Activated T-cell treated with anti-CD3 and anti-CD28 coated beads, Interleukin-2, amount 50 U/mL, for 4 hours (primary cell): Measurements from ENCODE around the gene UBE2C. TPM values are rescaled to one million over a fixed set of nuclear protein-coding genes. Genes with fewer than 3 reads are reported as not detected.
"Not testable (repeated sequence)": the region's sequence is repeated elsewhere in the genome, so short reads cannot be mapped to it uniquely, and the experiment has no call there.

Experiments
- ATAC-seq, 2 donors: fragments of 200-7000 bp; cut with Tn5 transposase; one replicate each; pipeline ENCODE4 v1.10.0; 2021
- DNase-seq: peaks from one replicate; pipeline ENCODE4 v3.0.0-alpha.2; 2020
- H3K27me3 Mint-ChIP-seq: one replicate; pipeline ENCODE4 v1.8.0; 2021; ENCODE audit warnings: low read depth, mixed read lengths
- H3K36me3 Mint-ChIP-seq: one replicate; pipeline ENCODE4 v1.8.0; 2022; ENCODE audit warnings: mixed read lengths; ENCODE audit not compliant: insufficient read depth
- H3K4me1 Mint-ChIP-seq: one replicate; pipeline ENCODE4 v1.8.0; 2021; ENCODE audit warnings: low read depth, mixed read lengths
- H3K4me3 Mint-ChIP-seq: one replicate; pipeline ENCODE4 v1.8.0; 2021; ENCODE audit warnings: mild to moderate bottlenecking, moderate library complexity, mixed read lengths
- H3K9me3 Mint-ChIP-seq: one replicate; pipeline ENCODE4 v1.8.0; 2021; ENCODE audit warnings: mixed read lengths
- total RNA-seq, 3 donors: library from RNA; stranded (reverse); gene quantifications; one replicate each; pipeline ENCODE4 v1.2.1, GENCODE V29; 2021

The UBE2C gene
- total RNA-seq = 10 to 100 TPM; 10.5 to 19.4 (median 18.4) TPM

DNA sequence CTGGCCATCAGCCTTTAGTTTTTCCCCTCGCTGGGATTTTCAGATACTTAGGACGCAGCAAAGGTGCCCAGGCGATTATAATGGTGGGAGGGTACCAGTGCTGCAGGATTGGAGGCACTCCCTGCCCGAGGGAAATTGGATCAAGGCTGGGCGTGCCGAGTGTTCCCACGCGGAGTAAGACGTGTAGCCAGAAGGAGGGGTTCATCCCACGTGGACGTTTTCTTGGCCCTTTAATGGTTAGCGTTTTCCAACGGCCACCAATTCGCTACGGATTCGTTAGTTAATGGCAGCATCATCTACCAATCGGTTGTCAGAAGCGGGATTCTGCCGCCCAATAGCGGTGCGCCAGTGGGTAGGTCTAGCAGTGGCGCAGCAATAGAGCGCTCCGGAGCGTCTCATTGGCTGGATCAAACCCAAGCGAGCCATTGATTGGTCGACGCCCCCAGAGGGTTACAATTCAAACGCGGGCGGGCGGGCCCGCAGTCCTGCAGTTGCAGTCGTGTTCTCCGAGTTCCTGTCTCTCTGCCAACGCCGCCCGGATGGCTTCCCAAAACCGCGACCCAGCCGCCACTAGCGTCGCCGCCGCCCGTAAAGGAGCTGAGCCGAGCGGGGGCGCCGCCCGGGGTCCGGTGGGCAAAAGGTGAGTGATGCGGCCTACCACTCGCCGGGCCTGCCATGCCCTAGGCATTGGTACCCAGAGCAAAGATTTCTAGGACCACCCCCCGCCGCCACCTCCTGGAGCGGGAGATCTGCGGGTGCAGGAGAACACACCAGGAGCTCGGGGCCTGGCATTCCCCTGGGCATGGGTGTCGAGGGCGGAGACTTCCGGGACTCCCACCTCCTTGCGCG is at the start of gene UBE2C:
TSS of gene UBE2C (plus strand) at position 488 of the 849 bp plus-strand sequence. CDS start at position 540, 52 bp downstream.
- Mint-ChIP-seq H3K9me3 (no peaks in the 10 kb centered on the region), H3K4me3 (peak within 1 kb of the TSS; percentile 82), H3K27me3 (no peaks in the 10 kb centered on the region), H3K36me3 (peaks cover 25% of the 10 kb centered on the region), H3K4me1 (peaks cover 16% of the 10 kb centered on the region)
- ATAC-seq (peak; percentile 100), DNase-seq (peak; percentile 86)

DNA sequence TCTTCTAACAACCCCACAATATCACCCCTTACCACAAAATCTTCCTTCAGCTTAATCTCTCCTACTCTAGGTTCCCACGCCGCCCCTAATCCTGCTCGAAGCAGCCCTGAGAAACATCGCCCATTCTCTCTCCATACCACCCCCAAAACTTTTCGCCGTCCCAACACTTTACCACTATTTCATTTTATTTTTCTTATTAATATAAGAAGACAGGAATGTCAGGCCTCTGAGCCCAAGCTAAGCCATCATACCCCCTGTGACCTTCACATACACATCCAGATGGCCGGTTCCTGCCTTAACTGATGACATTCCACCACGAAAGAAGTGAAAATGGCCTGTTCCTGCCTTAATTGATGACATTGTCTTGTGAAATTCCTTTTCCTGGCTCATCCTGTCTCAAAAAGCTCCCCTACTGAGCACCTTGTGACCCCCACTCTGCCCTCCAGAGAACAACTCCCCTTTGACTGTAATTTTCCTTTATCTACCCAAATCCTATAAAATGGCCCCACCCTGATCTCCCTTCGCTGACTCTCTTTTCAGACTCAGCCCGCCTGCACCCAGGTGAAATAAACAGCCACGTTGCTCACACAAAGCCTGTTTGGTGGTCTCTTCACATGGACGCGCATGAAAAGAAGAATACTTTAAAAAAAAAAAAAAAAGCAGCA is 47.7 kb upstream of the UBE2C start:
- H3K4me3 Mint-ChIP-seq, H3K4me1 Mint-ChIP-seq, H3K27me3 Mint-ChIP-seq, DNase-seq, ATAC-seq, H3K9me3 Mint-ChIP-seq, H3K36me3 Mint-ChIP-seq: not testable (repeated sequence)

DNA sequence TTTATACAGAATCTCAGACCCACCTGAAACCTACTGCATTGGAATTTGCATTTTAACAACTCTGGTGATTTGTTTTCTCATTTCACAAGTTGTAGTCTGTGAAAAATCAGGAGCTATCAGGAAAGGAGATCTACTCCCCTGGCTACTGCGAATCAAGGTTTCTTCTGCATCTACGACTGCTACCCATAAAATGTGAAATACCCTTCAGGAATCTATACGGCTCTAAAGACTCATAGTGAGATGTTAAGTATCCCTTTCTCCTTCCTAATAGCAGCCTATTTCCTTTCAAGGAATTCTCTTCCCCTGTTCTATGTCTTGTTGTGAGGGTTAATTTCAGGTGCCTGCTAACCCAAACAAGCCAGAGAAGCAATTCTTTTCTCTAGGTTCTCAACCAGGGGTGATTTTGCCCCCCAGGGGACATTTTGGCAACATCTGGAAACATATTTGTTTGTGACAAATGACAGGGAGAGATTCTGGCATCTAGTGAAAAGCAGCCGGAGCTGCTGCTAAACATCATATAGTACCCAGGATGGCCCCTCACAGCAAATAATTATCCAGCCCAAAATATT is 47.1 kb upstream of the UBE2C start:
- no peaks in the 10 kb centered on the region for H3K36me3 Mint-ChIP-seq
- H3K9me3 Mint-ChIP-seq = no peaks in the 10 kb centered on the region
- peaks cover 7% of the 10 kb centered on the region for H3K27me3 Mint-ChIP-seq
- no peak overlapping the region for H3K4me3 Mint-ChIP-seq
- ATAC-seq (no peak), DNase-seq (no peak)
- H3K4me1 Mint-ChIP-seq = no peaks in the 10 kb centered on the region

DNA sequence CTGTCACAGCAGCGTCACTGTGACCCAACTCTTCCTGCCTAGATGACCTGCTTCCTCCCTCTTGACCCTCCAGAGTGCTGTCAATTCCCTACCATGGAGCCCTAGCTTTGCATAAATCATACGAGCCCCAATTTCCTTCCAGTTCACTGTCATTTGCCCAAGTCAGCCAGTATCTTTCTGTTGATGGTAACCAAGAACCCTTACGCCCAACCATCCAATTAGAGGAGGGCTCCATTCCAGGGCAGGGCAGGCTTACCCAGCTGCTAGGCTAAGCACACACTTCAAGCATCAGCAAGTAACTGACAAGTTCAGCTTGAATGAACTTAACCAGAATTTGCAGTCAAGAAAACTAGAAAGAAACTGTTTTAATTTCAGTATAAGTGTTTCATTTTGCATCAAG is 46.5 kb upstream of the UBE2C start:
- DNase-seq = no peak
- Mint-ChIP-seq H3K9me3 (no peaks in the 10 kb centered on the region), H3K4me1 (peaks cover 2% of the 10 kb centered on the region), H3K36me3 (no peaks in the 10 kb centered on the region), H3K27me3 (peaks cover 2% of the 10 kb centered on the region), H3K4me3 (no peak overlapping the region)
- ATAC-seq = no peak

DNA sequence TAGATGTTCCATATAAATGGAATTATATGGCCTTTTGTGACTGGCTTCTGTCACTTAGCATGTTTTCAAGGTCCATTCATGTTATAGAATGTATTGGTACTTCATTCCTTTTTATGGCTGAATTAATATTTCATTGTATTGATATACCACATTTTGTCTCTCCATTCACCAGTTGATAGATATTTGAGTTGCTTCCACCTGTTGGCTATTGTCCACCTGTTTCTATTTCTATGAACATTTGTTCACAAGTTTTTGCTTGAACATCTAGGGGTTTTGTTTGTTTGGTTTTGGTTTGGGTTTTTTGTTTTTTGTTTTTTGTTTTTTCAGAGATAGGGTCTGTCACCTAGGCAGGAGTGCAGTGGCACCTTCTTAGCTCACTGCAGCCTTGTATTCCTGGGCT is 44.0 kb upstream of the UBE2C start:
- Mint-ChIP-seq H3K27me3 (peaks cover 2% of the 10 kb centered on the region), H3K4me1 (peaks cover 4% of the 10 kb centered on the region), H3K9me3 (no peaks in the 10 kb centered on the region), H3K36me3 (no peaks in the 10 kb centered on the region), H3K4me3 (no peak overlapping the region)
- DNase-seq (no peak), ATAC-seq (no peak)

DNA sequence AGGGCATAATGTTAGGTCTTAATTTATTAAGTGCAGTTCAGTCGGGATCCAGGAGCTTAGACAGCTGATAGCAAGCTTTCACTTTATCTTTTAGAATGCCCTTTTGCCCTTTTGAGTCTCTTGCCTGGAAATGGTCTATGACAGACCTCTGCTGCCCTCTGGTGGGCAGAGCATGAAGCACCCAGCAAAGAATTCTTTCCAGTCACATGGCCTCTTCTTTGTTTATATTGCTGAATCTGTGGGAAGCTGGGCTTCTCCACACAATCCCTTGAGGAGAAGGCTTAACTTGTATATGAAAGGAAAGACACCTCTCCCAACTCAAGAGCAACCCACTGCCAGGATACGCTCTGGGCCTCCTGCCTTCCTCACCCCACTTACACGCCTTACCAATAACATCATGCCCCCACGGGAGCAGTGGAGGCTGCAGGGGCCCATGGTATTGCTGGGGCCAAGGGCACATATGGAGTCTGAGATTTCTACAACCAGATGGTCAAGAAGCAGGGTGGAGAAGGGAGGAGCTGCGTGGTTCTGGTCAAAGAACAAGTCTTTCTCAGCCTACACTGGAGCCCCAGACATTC is 41.2 kb upstream of the UBE2C start:
- H3K36me3 Mint-ChIP-seq = no peaks in the 10 kb centered on the region
- H3K9me3 Mint-ChIP-seq = no peaks in the 10 kb centered on the region
- ATAC-seq (peak; percentile 59 to 74), DNase-seq (peak; percentile 77)
- peaks cover 4% of the 10 kb centered on the region for H3K4me1 Mint-ChIP-seq
- H3K4me3 Mint-ChIP-seq = no peak overlapping the region
- H3K27me3 Mint-ChIP-seq = peaks cover 12% of the 10 kb centered on the region

DNA sequence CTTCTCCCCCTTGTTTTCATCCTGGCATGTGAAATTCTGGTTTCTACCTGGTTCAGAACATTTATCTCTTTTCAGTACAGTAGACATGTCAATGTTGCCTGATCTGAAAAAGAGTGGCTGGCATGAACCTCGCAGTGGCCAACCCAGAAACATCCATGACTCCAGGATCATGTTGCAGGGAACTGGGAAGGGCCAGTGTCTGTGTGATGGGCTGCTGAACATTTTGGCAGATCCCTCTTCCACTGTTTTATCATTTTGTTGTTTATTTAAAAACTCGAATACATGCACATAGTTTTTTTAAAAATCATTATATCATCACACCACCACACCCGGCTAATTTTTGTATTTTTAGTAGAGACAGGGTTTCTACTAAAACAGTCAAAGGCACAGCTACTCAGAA is 39.8 kb upstream of the UBE2C start:
- DNase-seq = no peak
- Mint-ChIP-seq H3K4me1 (peaks cover 4% of the 10 kb centered on the region), H3K36me3 (no peaks in the 10 kb centered on the region), H3K27me3 (peaks cover 12% of the 10 kb centered on the region), H3K9me3 (no peaks in the 10 kb centered on the region), H3K4me3 (no peak overlapping the region)
- no peak for ATAC-seq

DNA sequence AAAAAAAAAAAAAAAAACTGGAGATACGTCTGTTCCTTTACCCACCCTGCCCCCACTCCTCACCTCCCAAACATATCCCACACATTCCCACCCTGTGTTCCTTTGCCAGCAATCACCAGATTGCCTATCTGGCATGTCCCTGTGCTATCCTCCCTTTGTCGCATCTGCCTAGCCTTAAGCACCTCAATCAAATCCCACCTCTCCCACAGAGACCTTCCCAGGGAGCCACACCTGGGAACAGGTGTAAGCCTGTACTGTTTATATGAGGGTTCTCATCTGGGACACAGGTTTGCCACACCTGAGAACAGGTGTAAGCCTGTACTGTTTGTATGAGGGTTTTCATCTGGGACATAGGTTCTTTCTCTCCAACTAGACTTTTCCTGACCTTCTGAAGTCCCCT is 37.5 kb upstream of the UBE2C start:
- no peaks in the 10 kb centered on the region for H3K36me3 Mint-ChIP-seq
- DNase-seq = no peak
- no peaks in the 10 kb centered on the region for H3K9me3 Mint-ChIP-seq
- no peak overlapping the region for H3K4me3 Mint-ChIP-seq
- no peak for ATAC-seq
- peaks cover 4% of the 10 kb centered on the region for H3K4me1 Mint-ChIP-seq
- peaks cover 12% of the 10 kb centered on the region for H3K27me3 Mint-ChIP-seq

DNA sequence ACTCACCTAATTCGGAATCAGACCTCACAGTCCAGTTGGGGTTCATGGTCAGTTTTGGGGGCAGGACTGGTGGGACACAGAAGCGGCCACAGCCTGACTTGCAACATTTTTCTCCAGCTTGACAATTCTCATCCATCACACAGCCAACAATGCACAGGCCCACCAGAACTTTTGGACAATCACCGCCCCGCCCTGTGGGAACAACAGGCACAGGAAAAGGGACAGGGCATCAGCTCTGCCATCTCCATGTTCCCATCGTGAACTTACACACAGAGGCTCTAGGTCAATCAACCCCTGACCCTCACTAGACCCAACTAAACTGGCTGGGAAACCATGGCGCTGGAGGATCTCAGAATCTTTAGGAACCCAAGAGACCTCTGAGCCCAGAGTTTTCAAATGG is 37.0 kb upstream of the UBE2C start:
- Mint-ChIP-seq H3K4me1 (peaks cover 4% of the 10 kb centered on the region), H3K36me3 (no peaks in the 10 kb centered on the region), H3K9me3 (no peaks in the 10 kb centered on the region), H3K27me3 (peaks cover 12% of the 10 kb centered on the region), H3K4me3 (no peak overlapping the region)
- no peak for DNase-seq
- no peak for ATAC-seq

DNA sequence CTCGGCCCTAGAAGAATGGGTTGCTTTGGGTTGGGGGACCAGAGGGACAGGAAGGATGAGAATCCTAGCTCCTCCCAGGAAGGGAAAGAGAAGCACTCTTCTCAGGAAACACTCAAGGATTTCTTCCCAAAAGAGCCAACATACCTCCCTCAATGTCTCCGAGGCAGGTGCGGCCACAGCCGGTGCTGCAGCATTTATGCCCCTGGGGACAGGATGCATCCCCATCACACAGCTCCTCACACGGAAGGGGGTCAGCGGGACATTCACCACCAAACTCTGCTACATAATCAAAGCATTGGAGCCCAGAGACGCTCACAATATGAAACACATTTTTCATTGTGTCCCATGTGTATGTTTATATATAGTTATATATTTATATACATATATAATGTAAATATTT is 35.5 kb upstream of the UBE2C start:
- Mint-ChIP-seq H3K27me3 (peaks cover 12% of the 10 kb centered on the region), H3K36me3 (no peaks in the 10 kb centered on the region), H3K9me3 (no peaks in the 10 kb centered on the region), H3K4me3 (no peak overlapping the region), H3K4me1 (no peaks in the 10 kb centered on the region)
- ATAC-seq = no peak
- no peak for DNase-seq

DNA sequence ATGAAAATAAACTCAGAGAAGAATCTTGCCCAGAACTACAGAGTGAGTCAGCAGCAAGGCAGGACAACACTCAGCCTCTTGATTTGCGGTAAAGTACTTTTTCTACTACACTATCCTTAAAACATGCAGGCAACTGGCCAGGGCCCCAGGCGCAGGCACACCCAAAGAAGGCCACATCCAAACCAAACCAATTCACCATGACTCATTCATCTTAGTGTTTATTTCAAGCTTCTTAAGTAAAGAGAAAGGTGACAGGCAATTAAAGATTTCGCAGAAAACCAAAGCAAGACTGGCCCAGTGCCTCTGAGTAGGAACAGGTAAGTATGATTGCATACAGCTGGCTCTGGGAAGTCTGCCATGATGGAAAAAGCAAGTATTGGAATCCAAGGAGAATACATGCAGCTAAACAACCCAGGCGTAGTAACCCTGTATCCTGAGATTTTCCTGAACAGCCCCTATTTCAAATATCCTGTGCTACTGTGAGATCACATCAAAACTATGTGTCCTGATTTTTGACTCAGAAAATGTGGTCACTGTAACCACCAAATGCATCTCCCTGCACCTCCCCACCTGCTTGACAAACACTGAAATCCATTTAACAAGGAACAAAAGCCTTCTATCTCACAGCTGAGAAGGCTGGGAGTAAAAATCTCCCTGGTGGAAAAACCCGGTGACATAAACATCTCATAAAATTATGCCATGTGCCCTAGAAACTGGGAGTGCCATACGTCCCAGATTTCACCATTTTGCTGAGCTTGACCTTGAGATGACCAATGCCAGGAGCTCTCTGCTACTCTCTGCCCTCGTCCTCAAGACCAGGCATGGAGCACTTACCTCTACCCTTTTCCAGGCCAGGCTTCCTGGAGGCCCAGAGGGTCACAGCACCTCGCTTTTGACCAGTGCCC is 33.2 kb upstream of the UBE2C start:
- DNase-seq = no peak
- ATAC-seq = peak in 1 of 2 donors; percentile 35
- Mint-ChIP-seq H3K9me3 (no peaks in the 10 kb centered on the region), H3K36me3 (no peaks in the 10 kb centered on the region), H3K4me1 (peaks cover 7% of the 10 kb centered on the region), H3K4me3 (no peak overlapping the region), H3K27me3 (peaks cover 7% of the 10 kb centered on the region)

DNA sequence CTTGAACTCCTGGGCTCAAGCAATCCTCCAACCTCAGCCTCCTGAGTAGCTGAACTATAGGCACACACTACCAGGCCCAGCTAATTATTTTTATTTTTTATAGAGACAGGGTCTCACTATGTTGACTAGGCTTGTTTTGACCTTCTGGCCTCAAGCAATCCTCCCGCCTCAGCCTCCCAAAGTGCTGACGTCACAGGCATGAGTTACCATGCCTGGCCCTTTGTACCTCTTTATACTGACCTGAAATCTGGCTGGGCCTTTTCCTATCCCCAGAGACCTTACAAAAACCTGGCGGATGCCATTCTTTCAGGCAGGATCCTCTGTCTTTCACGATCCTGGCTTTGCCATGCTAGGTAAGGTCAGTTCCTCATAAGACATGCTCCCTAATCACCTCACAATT is 32.3 kb upstream of the UBE2C start:
- Mint-ChIP-seq H3K4me1 (peaks cover 7% of the 10 kb centered on the region), H3K4me3 (no peak overlapping the region), H3K9me3 (no peaks in the 10 kb centered on the region), H3K36me3 (no peaks in the 10 kb centered on the region), H3K27me3 (peaks cover 4% of the 10 kb centered on the region)
- DNase-seq (no peak), ATAC-seq (no peak)

DNA sequence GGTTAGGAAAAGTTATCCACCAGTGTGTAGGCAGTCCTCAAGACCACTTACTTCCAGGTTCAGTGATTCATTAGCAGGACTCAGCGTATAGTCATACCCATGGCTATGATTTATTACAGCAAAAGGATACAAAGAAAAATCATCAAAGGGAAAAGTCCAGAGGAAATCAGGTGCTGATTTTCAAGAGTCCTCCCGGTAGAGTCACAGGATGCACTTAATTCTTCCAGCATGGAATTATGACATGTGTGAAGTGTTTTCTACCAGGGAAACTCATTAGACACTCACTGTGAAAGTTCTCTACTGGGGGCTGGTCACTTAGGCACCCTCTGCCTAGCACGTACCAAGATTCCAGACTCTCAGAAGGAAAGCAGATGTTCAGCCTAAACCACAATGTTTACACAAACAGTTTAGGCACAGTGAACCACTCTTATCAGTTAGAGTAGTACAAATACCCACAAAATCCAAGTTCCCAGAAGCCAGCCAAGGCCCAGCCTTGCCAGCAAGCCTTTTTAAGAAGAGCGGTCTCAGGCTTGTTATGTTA is 31.0 kb upstream of the UBE2C start:
- Mint-ChIP-seq H3K9me3 (no peaks in the 10 kb centered on the region), H3K4me3 (no peak overlapping the region), H3K36me3 (no peaks in the 10 kb centered on the region), H3K4me1 (peaks cover 7% of the 10 kb centered on the region), H3K27me3 (no peaks in the 10 kb centered on the region)
- no peak for ATAC-seq
- no peak for DNase-seq
